Upper lobe of right lung (tissue), 1 donor: Measurements from ENCODE around the gene PC. TPM values are rescaled to one million over a fixed set of nuclear protein-coding genes. Genes with fewer than 3 reads are reported as not detected.

Experiments
- ATAC-seq: fragments of 200-7000 bp; cut with Tn5 transposase; one replicate; pipeline ENCODE4 v1.9.1; 2020; ENCODE audit warnings: mild to moderate bottlenecking, moderate library complexity
- DNase-seq: peaks from one replicate; pipeline ENCODE4 v3.0.0-alpha.2; 2020
- H3K27ac ChIP-seq: fragments of 200-600 bp; one replicate; pipeline ENCODE4 v1.8.0; 2022
- H3K27me3 ChIP-seq: fragments of 200-600 bp; one replicate; pipeline ENCODE4 v1.8.0; 2022; ENCODE audit warnings: mild to moderate bottlenecking
- H3K36me3 ChIP-seq: fragments of 200-600 bp; one replicate; pipeline ENCODE4 v1.8.0; 2022
- H3K4me1 ChIP-seq: fragments of 200-600 bp; one replicate; pipeline ENCODE4 v1.8.0; 2022
- H3K4me3 ChIP-seq: fragments of 200-600 bp; one replicate; pipeline ENCODE4 v1.8.0; 2022; ENCODE audit warnings: mild to moderate bottlenecking
- H3K9me3 ChIP-seq: fragments of 200-600 bp; one replicate; pipeline ENCODE4 v1.8.0; 2022
- CTCF ChIP-seq: fragments of 200-600 bp; IDR thresholded peaks from one replicate; pipeline ENCODE4 v1.8.0; 2022; ENCODE audit warnings: antibody characterized with exemption
- intact Hi-C: fragments of 100-400 bp; cut with DNase I; formaldehyde crosslinking; loops from one replicate; pipeline ENCODE4 v1.11.0; 2022
- total RNA-seq: library from RNA; stranded (reverse); fragmentation: NEBNext Ultra II Directional; extraction: Animal tissue kit (Norgen Biotek cat#: 25700); gene quantifications from one replicate; pipeline ENCODE4 v1.2.1, GENCODE V29; 2021
- donor health status: DM: no; HTN: yes; CAD: no; lungs with severe emphysema.

PC gene
- total RNA-seq, 1 donor from 2014 or later: 12.7 TPM

- TF ChIP-seq CTCF: no peak
- H3K27me3 ChIP-seq: no peaks in the 10 kb centered on the region
- ATAC-seq (no peak), DNase-seq (no peak)
- H3K36me3 ChIP-seq: no peaks in the 10 kb centered on the region
- H3K4me3 ChIP-seq: no peak overlapping the region
- no peaks in the 10 kb centered on the region for H3K9me3 ChIP-seq
- intact Hi-C loops: no loop called here
- H3K27ac ChIP-seq: no peak overlapping the region
- no peaks in the 10 kb centered on the region for H3K4me1 ChIP-seq
Measured at GRCh38 chr11:66906061-66906733, 52.0 kb downstream of the PC start.

GRCh38 chr11:66905631-66906030, 52.6 kb downstream of the PC start:
- Histone ChIP-seq H3K27me3 (no peaks in the 10 kb centered on the region), H3K9me3 (no peaks in the 10 kb centered on the region), H3K4me3 (no peak overlapping the region), H3K4me1 (no peaks in the 10 kb centered on the region), H3K36me3 (no peaks in the 10 kb centered on the region), H3K27ac (no peak overlapping the region)
- no peak for TF ChIP-seq CTCF
- DNase-seq (no peak), ATAC-seq (no peak)
- intact Hi-C loops: no loop called here

GRCh38 chr11:66904981-66905521, 53.1 kb downstream of the PC start:
- Histone ChIP-seq H3K27ac (no peak overlapping the region), H3K4me1 (no peaks in the 10 kb centered on the region), H3K27me3 (no peaks in the 10 kb centered on the region), H3K4me3 (no peak overlapping the region), H3K36me3 (no peaks in the 10 kb centered on the region), H3K9me3 (no peaks in the 10 kb centered on the region)
- ATAC-seq: no peak
- intact Hi-C loops: no loop called here
- no peak for DNase-seq
- TF ChIP-seq CTCF: no peak

DNA sequence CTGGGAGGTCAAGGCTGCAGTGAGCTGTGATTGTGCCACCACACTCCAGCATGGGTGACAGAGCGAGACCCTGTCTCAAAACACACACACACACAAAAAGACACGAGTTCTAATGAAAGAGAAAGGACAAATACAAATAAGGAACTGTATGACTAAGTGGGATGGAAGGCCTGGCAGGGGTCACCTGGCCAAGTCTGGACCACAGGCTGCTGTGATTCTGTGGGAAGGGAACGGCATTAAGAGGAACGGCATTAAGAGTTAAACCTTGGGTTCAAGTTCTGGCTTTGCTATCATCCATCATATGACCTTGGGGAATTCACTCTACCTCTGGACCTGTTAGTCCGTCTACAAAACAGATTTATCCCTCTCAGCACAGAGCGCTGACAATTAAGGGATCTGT, 53.6 kb downstream of the PC start:
- no peak for ATAC-seq
- no peaks in the 10 kb centered on the region for H3K27me3 ChIP-seq
- intact Hi-C loops: no loop called here
- TF ChIP-seq CTCF: no peak
- no peak overlapping the region for H3K27ac ChIP-seq
- no peaks in the 10 kb centered on the region for H3K36me3 ChIP-seq
- H3K4me1 ChIP-seq: no peaks in the 10 kb centered on the region
- no peak overlapping the region for H3K4me3 ChIP-seq
- no peaks in the 10 kb centered on the region for H3K9me3 ChIP-seq
- DNase-seq: no peak

DNA sequence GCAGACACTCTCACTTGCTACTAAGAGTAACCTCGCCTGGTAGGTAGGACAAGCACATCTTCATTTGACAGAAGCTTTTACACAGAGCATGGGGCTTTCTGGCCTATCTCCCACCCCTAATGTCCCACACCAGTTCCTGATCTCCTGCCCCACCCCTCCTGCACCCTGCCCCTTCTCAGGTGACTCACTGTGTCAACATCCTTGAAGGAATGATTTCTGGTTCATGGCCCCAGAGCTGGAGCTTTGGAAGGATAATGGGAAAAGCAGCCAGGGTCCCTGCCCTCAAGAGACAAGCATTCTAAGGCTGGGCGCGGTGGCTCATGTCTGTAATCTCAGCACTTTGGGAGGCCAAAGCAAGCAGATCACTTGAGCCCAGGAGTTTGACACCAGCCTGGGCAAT, 54.1 kb downstream of the PC start:
- Histone ChIP-seq H3K27me3 (no peaks in the 10 kb centered on the region), H3K4me3 (no peak overlapping the region), H3K27ac (no peak overlapping the region), H3K36me3 (no peaks in the 10 kb centered on the region), H3K9me3 (no peaks in the 10 kb centered on the region), H3K4me1 (no peaks in the 10 kb centered on the region)
- intact Hi-C loops: no loop called here
- no peak for TF ChIP-seq CTCF
- ATAC-seq (no peak), DNase-seq (no peak)
